ENCODE data around the gene NRXN3.
"Not testable (repeated sequence)": the region's sequence is repeated elsewhere in the genome, so short reads cannot be mapped to it uniquely, and the experiment has no call there.

The NRXN3 gene

DNA sequence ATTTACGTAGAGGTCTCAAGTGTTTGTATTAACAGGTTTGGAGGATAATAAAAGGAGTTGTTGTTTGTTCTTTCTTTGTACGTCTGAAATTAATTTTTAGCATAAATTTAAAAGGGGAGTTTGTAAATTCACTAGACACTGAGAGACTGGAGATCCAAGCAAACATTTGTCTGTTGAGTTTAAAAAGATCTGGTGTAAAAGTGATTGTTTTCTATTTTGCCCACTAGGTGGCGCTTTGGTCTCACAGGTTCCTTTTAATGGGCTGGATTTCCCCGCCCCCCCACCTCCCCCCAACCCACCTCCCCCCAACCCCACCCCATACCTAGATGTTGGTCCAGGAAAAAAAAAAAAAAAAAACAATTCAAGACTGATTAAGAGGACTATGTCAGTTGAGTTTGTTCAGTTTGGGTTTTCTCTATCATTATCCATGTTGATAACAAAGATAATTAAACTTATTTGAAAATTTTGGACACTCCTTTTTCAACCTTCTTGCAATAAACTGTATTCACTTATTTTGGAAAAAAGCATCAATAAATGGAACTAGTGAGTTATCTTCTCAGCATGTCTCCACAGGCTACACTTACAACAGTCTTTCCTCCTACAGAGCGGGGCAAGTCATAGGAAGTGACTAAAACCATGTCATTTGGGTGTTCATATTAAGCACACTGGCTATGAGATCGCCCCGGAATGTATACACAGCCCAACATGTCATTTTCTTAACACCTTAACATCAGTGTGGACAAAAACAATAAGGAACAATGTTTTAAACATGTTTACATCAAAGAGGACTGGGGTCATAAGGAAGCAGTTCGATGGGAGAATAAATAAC lies 841.1 kb downstream of the NRXN3 start:
- Mint-ChIP-seq H3K9me3 (no peaks in the 10 kb centered on the region), H3K27ac (no peak overlapping the region), H3K36me3 (ENCODE audit: low read depth) (no peaks in the 10 kb centered on the region), H3K4me3 (no peak overlapping the region), H3K27me3 (ENCODE audit: low read depth, poor library complexity) (peaks cover 4% of the 10 kb centered on the region), H3K4me1 (peaks cover 13% of the 10 kb centered on the region)
- TF ChIP-seq, protein P1, sequence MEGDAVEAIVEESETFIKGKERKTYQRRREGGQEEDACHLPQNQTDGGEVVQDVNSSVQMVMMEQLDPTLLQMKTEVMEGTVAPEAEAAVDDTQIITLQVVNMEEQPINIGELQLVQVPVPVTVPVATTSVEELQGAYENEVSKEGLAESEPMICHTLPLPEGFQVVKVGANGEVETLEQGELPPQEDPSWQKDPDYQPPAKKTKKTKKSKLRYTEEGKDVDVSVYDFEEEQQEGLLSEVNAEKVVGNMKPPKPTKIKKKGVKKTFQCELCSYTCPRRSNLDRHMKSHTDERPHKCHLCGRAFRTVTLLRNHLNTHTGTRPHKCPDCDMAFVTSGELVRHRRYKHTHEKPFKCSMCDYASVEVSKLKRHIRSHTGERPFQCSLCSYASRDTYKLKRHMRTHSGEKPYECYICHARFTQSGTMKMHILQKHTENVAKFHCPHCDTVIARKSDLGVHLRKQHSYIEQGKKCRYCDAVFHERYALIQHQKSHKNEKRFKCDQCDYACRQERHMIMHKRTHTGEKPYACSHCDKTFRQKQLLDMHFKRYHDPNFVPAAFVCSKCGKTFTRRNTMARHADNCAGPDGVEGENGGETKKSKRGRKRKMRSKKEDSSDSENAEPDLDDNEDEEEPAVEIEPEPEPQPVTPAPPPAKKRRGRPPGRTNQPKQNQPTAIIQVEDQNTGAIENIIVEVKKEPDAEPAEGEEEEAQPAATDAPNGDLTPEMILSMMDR (IDR thresholded peaks at IDR 0.05): peak; percentile 43
- DNase-seq: peak; percentile 38

DNA sequence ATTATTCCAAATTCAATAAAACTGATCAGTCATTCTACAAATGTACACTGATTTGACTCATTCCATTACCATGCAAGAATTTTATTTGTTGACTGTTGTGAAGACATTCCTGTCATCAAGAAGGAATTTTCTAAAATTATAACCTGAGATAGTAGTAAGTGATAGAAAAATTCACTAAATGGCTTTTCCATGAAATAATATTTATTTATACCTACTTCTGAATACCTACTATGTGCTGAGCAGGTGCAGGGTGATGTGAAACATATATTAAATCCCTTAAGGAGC lies 841.7 kb downstream of the NRXN3 start:
- Mint-ChIP-seq H3K9me3 (no peaks in the 10 kb centered on the region), H3K4me3 (no peak overlapping the region), H3K36me3 (ENCODE audit: low read depth) (no peaks in the 10 kb centered on the region), H3K27me3 (ENCODE audit: low read depth, poor library complexity) (peaks cover 4% of the 10 kb centered on the region), H3K27ac (no peak overlapping the region), H3K4me1 (peaks cover 15% of the 10 kb centered on the region)
- no peak for DNase-seq
- TF ChIP-seq, protein P1 (IDR thresholded peaks at IDR 0.05): no peak

DNA sequence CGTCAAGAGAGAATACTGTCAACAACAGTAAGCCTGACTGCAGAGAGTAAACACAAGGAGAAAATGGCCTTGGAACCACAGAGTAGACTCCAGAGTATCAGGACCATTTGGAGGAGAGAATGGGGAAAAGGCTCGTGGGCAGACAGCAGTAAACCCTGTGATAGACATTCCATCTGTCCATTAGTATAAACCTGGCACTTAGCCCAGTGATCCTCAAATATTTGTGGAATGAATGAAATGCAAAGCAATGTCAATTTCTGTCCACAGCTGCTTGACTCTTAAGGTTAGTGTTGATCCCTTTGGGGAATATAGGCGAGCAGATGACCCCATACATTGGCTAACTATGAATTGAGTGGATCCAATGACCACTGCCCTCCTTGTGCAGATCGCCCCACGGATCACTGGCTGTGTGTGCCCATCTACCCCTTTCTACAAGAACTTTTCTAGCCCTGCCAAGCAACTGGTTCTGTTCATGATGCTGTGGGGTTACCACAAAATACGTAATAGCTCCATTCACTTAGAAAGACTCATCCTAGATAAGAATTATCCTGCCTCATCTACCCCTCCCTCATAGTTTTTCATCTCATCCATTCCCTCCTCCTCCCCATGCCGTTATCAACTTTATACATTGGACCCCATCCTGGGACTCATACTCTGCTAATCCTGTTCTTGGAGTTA lies 846.8 kb downstream of the NRXN3 start:
- TF ChIP-seq, protein P1 (IDR thresholded peaks at IDR 0.05): no peak
- no peak for DNase-seq
- Mint-ChIP-seq H3K36me3 (ENCODE audit: low read depth) (no peaks in the 10 kb centered on the region), H3K9me3 (no peaks in the 10 kb centered on the region), H3K4me3 (no peak overlapping the region), H3K27ac (no peak overlapping the region), H3K4me1 (peaks cover 8% of the 10 kb centered on the region), H3K27me3 (ENCODE audit: low read depth, poor library complexity) (peaks cover 3% of the 10 kb centered on the region)

- H3K9me3 Mint-ChIP-seq: no peaks in the 10 kb centered on the region
- no peaks in the 10 kb centered on the region for H3K36me3 Mint-ChIP-seq (ENCODE audit: low read depth)
- peaks cover 3% of the 10 kb centered on the region for H3K27me3 Mint-ChIP-seq (ENCODE audit: low read depth, poor library complexity)
- H3K4me1 Mint-ChIP-seq: peaks cover 8% of the 10 kb centered on the region
- no peak overlapping the region for H3K4me3 Mint-ChIP-seq
- DNase-seq: no peak
- TF ChIP-seq, protein P1 (IDR thresholded peaks at IDR 0.05): no peak
- no peak overlapping the region for H3K27ac Mint-ChIP-seq
Observed at GRCh38 chr14:79017561-79017960, 847.4 kb downstream of the NRXN3 start.

- Mint-ChIP-seq H3K27ac (no peak overlapping the region), H3K4me1 (peaks cover 8% of the 10 kb centered on the region), H3K9me3 (no peaks in the 10 kb centered on the region), H3K4me3 (no peak overlapping the region), H3K27me3 (ENCODE audit: low read depth, poor library complexity) (peaks cover 3% of the 10 kb centered on the region), H3K36me3 (ENCODE audit: low read depth) (no peaks in the 10 kb centered on the region)
- TF ChIP-seq, protein P1 (IDR thresholded peaks at IDR 0.05): no peak
- no peak for DNase-seq
Observed at GRCh38 chr14:79018836-79019235, 848.7 kb downstream of the NRXN3 start.

DNA sequence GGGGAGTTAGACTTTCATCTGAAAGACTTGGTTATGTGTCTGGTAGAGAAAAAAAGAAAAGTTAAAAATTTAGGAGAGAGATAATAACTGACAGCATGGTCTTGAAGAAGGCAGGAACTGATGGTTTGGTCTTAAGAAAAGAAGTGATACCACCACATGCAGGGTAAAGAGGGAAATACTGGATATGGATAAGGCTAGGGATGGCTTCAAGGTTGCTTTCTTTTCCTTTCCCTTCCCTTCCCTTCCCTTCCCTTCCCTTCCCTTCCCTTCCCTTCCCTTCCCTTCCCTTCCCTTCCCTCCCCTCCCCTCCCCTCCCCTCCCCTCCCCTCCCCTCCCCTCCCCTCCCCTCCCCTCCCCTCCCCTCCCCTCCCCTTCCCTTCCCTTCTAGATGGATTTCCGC lies 849.7 kb downstream of the NRXN3 start:
- not testable (repeated sequence) for H3K4me1 Mint-ChIP-seq; H3K9me3 Mint-ChIP-seq; H3K4me3 Mint-ChIP-seq; H3K27me3 Mint-ChIP-seq (ENCODE audit: low read depth, poor library complexity); H3K36me3 Mint-ChIP-seq (ENCODE audit: low read depth); H3K27ac Mint-ChIP-seq; DNase-seq

Measured in nephron progenitor cell (in vitro differentiated cells).